Peyer's patch (tissue), 4 donors: ENCODE results near the gene CPA5. TPM values are rescaled to one million over a fixed set of nuclear protein-coding genes. Genes with fewer than 3 reads are reported as not detected.
A peak's percentile ranks its signal among the peaks of the same experiment; 100 is the strongest.

Experiments
- DNase-seq, 3 donors: peaks; one replicate each; pipeline ENCODE4 v3.0.0-alpha.2; 2017 to 2019
- H3K27ac ChIP-seq, 4 donors: fragments of 200-600 bp; sonication (generic); one replicate each; pipeline ENCODE4 v1.5.1; 2016 to 2019
- H3K27me3 ChIP-seq, 2 donors: fragments of 200-600 bp; sonication (generic); one replicate each; pipeline ENCODE4 v1.5.1; 2019
- H3K36me3 ChIP-seq, 3 donors: fragments of 200-600 bp; sonication (generic); one replicate each; pipeline ENCODE4 v1.5.1; 2016 to 2019
- H3K4me1 ChIP-seq, 4 donors: fragments of 200-600 bp; sonication (generic); one replicate each; pipeline ENCODE4 v1.5.1; 2016 to 2019
- H3K4me3 ChIP-seq, 4 donors: fragments of 200-600 bp; sonication (generic); 1 replicate in 3 of 4; 2 replicates in 1 of 4; pipeline ENCODE4 v1.5.1; 2016 to 2019; ENCODE audit warnings: mild to moderate bottlenecking in 1 of 4
- H3K9me3 ChIP-seq, 4 donors: fragments of 200-600 bp; sonication (generic); one replicate each; pipeline ENCODE4 v1.5.1; 2016 to 2019; ENCODE audit warnings: mild to moderate bottlenecking in 1 of 4
- CTCF ChIP-seq, 6 experiments: fragments of 450-650 bp in 4 of 6; fragments of 200-600 bp in 2 of 6; sonication (generic) in 1 of 6; IDR thresholded peaks; one replicate each; pipeline ENCODE4 v1.5.1; 2017 to 2019; ENCODE audit warnings: antibody characterized with exemption in 6 of 6, mild to moderate bottlenecking in 3 of 6, moderate library complexity in 1 of 6
- POLR2A ChIP-seq, 2 donors: fragments of 450-650 bp; IDR thresholded peaks; one replicate each; pipeline ENCODE4 v1.5.1; 2017; ENCODE audit warnings: antibody characterized with exemption in 2 of 2, mild to moderate bottlenecking in 2 of 2, moderate library complexity in 2 of 2
- total RNA-seq, 4 donors: library from RNA; depleted of rRNA; stranded (reverse); fragments of >200 nt; gene quantifications; one replicate each; pipeline ENCODE4 v1.1.0, GENCODE V29; 2016

The CPA5 gene
- total RNA-seq, 4 donors from 2014 or later, result not detected

- H3K27ac ChIP-seq, result no peak overlapping the region
These were observed 13.9 kb downstream of the CPA5 start for GRCh38 chr7:130358471-130358870.

GRCh38 chr7:130359276-130359857, 14.8 kb downstream of the CPA5 start:
- no peak for TF ChIP-seq CTCF (IDR thresholded peaks at IDR 0.05)
- no peak for TF ChIP-seq POLR2A (IDR thresholded peaks at IDR 0.05)
- Histone ChIP-seq H3K9me3 (peaks cover 0 to 9% (median 3%) of the 10 kb centered on the region in 4 donors), H3K27ac (no peak overlapping the region), H3K36me3 (no peaks in the 10 kb centered on the region), H3K4me3 (no peak overlapping the region), H3K27me3 (no peaks in the 10 kb centered on the region), H3K4me1 (no peaks in the 10 kb centered on the region)
- no peak for DNase-seq

More at GRCh38 chr7:130358471-130358870, 13.9 kb downstream of the CPA5 start:
- Histone ChIP-seq H3K27me3 (no peaks in the 10 kb centered on the region), H3K9me3 (peaks cover 0 to 9% (median 3%) of the 10 kb centered on the region in 4 donors), H3K36me3 (no peaks in the 10 kb centered on the region), H3K4me1 (no peaks in the 10 kb centered on the region), H3K4me3 (no peak overlapping the region)
- DNase-seq, result no peak
- TF ChIP-seq POLR2A (IDR thresholded peaks at IDR 0.05) (no peak), CTCF (IDR thresholded peaks at IDR 0.05) (no peak)

- H3K4me1 ChIP-seq, result peaks cover 0 to 5% (median 0%) of the 10 kb centered on the region in 4 donors
These were observed 15.9 kb downstream of the CPA5 start for GRCh38 chr7:130360518-130360917.

GRCh38 chr7:130361681-130362080, 17.1 kb downstream of the CPA5 start:
- Histone ChIP-seq H3K36me3 (no peaks in the 10 kb centered on the region), H3K27ac (no peak overlapping the region), H3K27me3 (no peaks in the 10 kb centered on the region), H3K4me1 (peaks cover 0 to 8% (median 0%) of the 10 kb centered on the region in 4 donors), H3K9me3 (peaks cover 0 to 9% (median 3%) of the 10 kb centered on the region in 4 donors), H3K4me3 (no peak overlapping the region)
- peak in 1 of 3 donors; percentile 15 for DNase-seq
- TF ChIP-seq CTCF (IDR thresholded peaks at IDR 0.05) (no peak), POLR2A (IDR thresholded peaks at IDR 0.05) (no peak)

More at GRCh38 chr7:130360518-130360917, 15.9 kb downstream of the CPA5 start:
- no peak for DNase-seq
- Histone ChIP-seq H3K9me3 (peaks cover 0 to 9% (median 3%) of the 10 kb centered on the region in 4 donors), H3K4me3 (no peak overlapping the region), H3K27me3 (no peaks in the 10 kb centered on the region), H3K36me3 (no peaks in the 10 kb centered on the region), H3K27ac (no peak overlapping the region)
- TF ChIP-seq POLR2A (IDR thresholded peaks at IDR 0.05) (no peak), CTCF (IDR thresholded peaks at IDR 0.05) (no peak)

GRCh38 chr7:130362251-130362816, 17.7 kb downstream of the CPA5 start:
- TF ChIP-seq POLR2A (IDR thresholded peaks at IDR 0.05) (no peak), CTCF (IDR thresholded peaks at IDR 0.05) (no peak)
- peak in 1 of 3 donors; percentile 25 for DNase-seq
- no peaks in the 10 kb centered on the region for H3K36me3 ChIP-seq
- H3K27ac ChIP-seq, result no peak overlapping the region
- no peaks in the 10 kb centered on the region for H3K27me3 ChIP-seq
- peaks cover 0 to 9% (median 3%) of the 10 kb centered on the region in 4 donors for H3K9me3 ChIP-seq
- H3K4me3 ChIP-seq, result no peak overlapping the region
- H3K4me1 ChIP-seq, result peaks cover 0 to 8% (median 0%) of the 10 kb centered on the region in 4 donors
